CD8-positive, alpha-beta memory T cell (primary cell): ENCODE results near the gene DNAJC6. TPM values are rescaled to one million over a fixed set of nuclear protein-coding genes. Genes with fewer than 3 reads are reported as not detected.
"Not testable (repeated sequence)": the region's sequence is repeated elsewhere in the genome, so short reads cannot be mapped to it uniquely, and the experiment has no call there.

ENCODE experiments used
- CTCF ChIA-PET: fragments of 350-600 bp; sonication (Branson Sonifier 250); formaldehyde crosslinking; loops from one replicate; lab custom pipeline; 2021; ENCODE audit warnings: antibody characterized with exemption; lab: Charles Lee
- POLR2A ChIA-PET: fragments of 350-600 bp; sonication (Branson Sonifier 250); formaldehyde crosslinking; loops from one replicate; lab custom pipeline; 2021; ENCODE audit warnings: antibody characterized with exemption; lab: Charles Lee
- DNase-seq, 5 donors: peaks; one replicate each; pipeline versions ENCODE4 v3.0.0 to v3.0.0-alpha.2; 2020 to 2022; ENCODE audit warnings: mixed read lengths in 1 of 5
- H3K27ac ChIP-seq: one replicate; pipeline ENCODE4 v1.7.0; 2013; ENCODE audit warnings: low read depth, mild to moderate bottlenecking, low read length, moderate library complexity
- H3K27me3 ChIP-seq: 2 replicates; pipeline ENCODE4 v1.7.0; 2013; ENCODE audit warnings: low read length, mild to moderate bottlenecking; ENCODE audit not compliant: insufficient read depth, poor library complexity, severe bottlenecking
- H3K36me3 ChIP-seq: 2 replicates; pipeline ENCODE4 v1.7.0; 2013; ENCODE audit warnings: mild to moderate bottlenecking, low read length, moderate library complexity; ENCODE audit not compliant: insufficient read depth
- H3K4me1 ChIP-seq: 2 replicates; pipeline ENCODE4 v1.7.0; 2013; ENCODE audit warnings: mild to moderate bottlenecking, low read length, moderate library complexity; ENCODE audit not compliant: insufficient read depth
- H3K4me3 ChIP-seq: 2 replicates; pipeline ENCODE4 v1.7.0; 2013; ENCODE audit warnings: mild to moderate bottlenecking, low read length
- H3K9me3 ChIP-seq: 2 replicates; pipeline ENCODE4 v1.7.0; 2013; ENCODE audit warnings: mild to moderate bottlenecking, low read length
- H3K27ac Mint-ChIP-seq, 8 donors: one replicate each; pipeline ENCODE4 v1.8.0; 2020 to 2021; ENCODE audit warnings: mixed read lengths in 8 of 8, mild to moderate bottlenecking in 6 of 8, inconsistent platforms in 3 of 8, moderate library complexity in 3 of 8
- H3K27me3 Mint-ChIP-seq, 2 donors: one replicate each; pipeline ENCODE4 v1.8.0; 2020 to 2021; ENCODE audit warnings: mixed read lengths in 2 of 2, mild to moderate bottlenecking in 1 of 2, moderate library complexity in 1 of 2
- H3K36me3 Mint-ChIP-seq, 3 donors: one replicate each; pipeline ENCODE4 v1.8.0; 2020 to 2021; ENCODE audit warnings: mixed read lengths in 3 of 3, inconsistent platforms in 1 of 3, mild to moderate bottlenecking in 1 of 3
- H3K4me1 Mint-ChIP-seq, 3 donors: one replicate each; pipeline ENCODE4 v1.8.0; 2020 to 2021; ENCODE audit warnings: mixed read lengths in 3 of 3, inconsistent platforms in 1 of 3, mild to moderate bottlenecking in 1 of 3
- H3K4me3 Mint-ChIP-seq, 7 donors: one replicate each; pipeline ENCODE4 v1.8.0; 2020 to 2021; ENCODE audit warnings: mixed read lengths in 7 of 7, mild to moderate bottlenecking in 6 of 7, moderate library complexity in 4 of 7, inconsistent platforms in 2 of 7
- H3K9me3 Mint-ChIP-seq, 5 donors: one replicate each; pipeline ENCODE4 v1.8.0; 2020 to 2022; ENCODE audit warnings: mixed read lengths in 5 of 5, mild to moderate bottlenecking in 3 of 5, moderate library complexity in 2 of 5, inconsistent platforms in 1 of 5
- polyA plus RNA-seq: library from polyadenylated mRNA; unstranded; fragments of 300-500 nt; fragmentation: Illumina TruSeq; gene quantifications from one replicate; pipeline ENCODE4 v1.2.3, GENCODE V29; 2021
- total RNA-seq, 2 experiments: library from RNA; stranded (reverse); gene quantifications; one replicate each; pipeline ENCODE4 v1.2.3, GENCODE V29; 2021

The DNAJC6 gene
- total and polyA plus RNA-seq, 3 experiments from 2014 or later = 1.0 to 5.6 (median 5.1) TPM

GRCh38 chr1:65279070-65279779 lies 30.1 kb upstream of the DNAJC6 start:
- POLR2A ChIA-PET = no interaction called here
- DNase-seq = no peak
- no peak overlapping the region for H3K27ac ChIP-seq
- peaks cover 8% of the 10 kb centered on the region for H3K27me3 ChIP-seq
- CTCF ChIA-PET = no interaction called here
- no peaks in the 10 kb centered on the region for H3K9me3 Mint-ChIP-seq
- no peak overlapping the region for H3K27ac Mint-ChIP-seq
- no peak overlapping the region for H3K4me3 ChIP-seq
- no peaks in the 10 kb centered on the region for H3K4me1 Mint-ChIP-seq
- H3K36me3 ChIP-seq = no peaks in the 10 kb centered on the region
- peaks cover 11 to 23% of the 10 kb centered on the region in 2 donors for H3K27me3 Mint-ChIP-seq
- H3K4me3 Mint-ChIP-seq = no peak overlapping the region
- no peaks in the 10 kb centered on the region for H3K9me3 ChIP-seq
- no peaks in the 10 kb centered on the region for H3K36me3 Mint-ChIP-seq
- H3K4me1 ChIP-seq = no peaks in the 10 kb centered on the region

- Mint-ChIP-seq H3K4me1 (no peaks in the 10 kb centered on the region), H3K4me3 (no peak overlapping the region), H3K36me3 (no peaks in the 10 kb centered on the region), H3K27ac (no peak overlapping the region), H3K9me3 (no peaks in the 10 kb centered on the region), H3K27me3 (peaks cover 8 to 20% of the 10 kb centered on the region in 2 donors)
- peaks cover under 1% of the 10 kb centered on the region for H3K27me3 ChIP-seq
- DNase-seq = no peak
- no peak overlapping the region for H3K27ac ChIP-seq
- H3K36me3 ChIP-seq = no peaks in the 10 kb centered on the region
- ChIA-PET POLR2A (no interaction called here), CTCF (no interaction called here)
- H3K4me1 ChIP-seq = no peaks in the 10 kb centered on the region
- no peak overlapping the region for H3K4me3 ChIP-seq
- H3K9me3 ChIP-seq = no peaks in the 10 kb centered on the region
Measured at GRCh38 chr1:65281846-65282245, 27.5 kb upstream of the DNAJC6 start.

- Histone ChIP-seq H3K27me3 (no peaks in the 10 kb centered on the region), H3K9me3 (no peaks in the 10 kb centered on the region), H3K4me3 (no peak overlapping the region), H3K27ac (no peak overlapping the region), H3K4me1 (no peaks in the 10 kb centered on the region), H3K36me3 (no peaks in the 10 kb centered on the region)
- H3K9me3 Mint-ChIP-seq = no peaks in the 10 kb centered on the region
- H3K4me3 Mint-ChIP-seq = no peak overlapping the region
- CTCF ChIA-PET = no interaction called here
- no peak overlapping the region for H3K27ac Mint-ChIP-seq
- H3K4me1 Mint-ChIP-seq = no peaks in the 10 kb centered on the region
- DNase-seq = no peak
- POLR2A ChIA-PET = no interaction called here
- no peaks in the 10 kb centered on the region for H3K36me3 Mint-ChIP-seq
- peaks cover 2 to 14% of the 10 kb centered on the region in 2 donors for H3K27me3 Mint-ChIP-seq
Measured at GRCh38 chr1:65284229-65284628, 25.1 kb upstream of the DNAJC6 start.

- Mint-ChIP-seq H3K27me3 (peaks cover 2 to 7% of the 10 kb centered on the region in 2 donors), H3K4me1 (no peaks in the 10 kb centered on the region), H3K36me3 (no peaks in the 10 kb centered on the region), H3K9me3 (no peaks in the 10 kb centered on the region), H3K27ac (no peak overlapping the region), H3K4me3 (no peak overlapping the region)
- no peak overlapping the region for H3K27ac ChIP-seq
- no peaks in the 10 kb centered on the region for H3K9me3 ChIP-seq
- no peaks in the 10 kb centered on the region for H3K36me3 ChIP-seq
- no peaks in the 10 kb centered on the region for H3K27me3 ChIP-seq
- no peak overlapping the region for H3K4me3 ChIP-seq
- DNase-seq = no peak
- CTCF ChIA-PET = no interaction called here
- POLR2A ChIA-PET = no interaction called here
- H3K4me1 ChIP-seq = no peaks in the 10 kb centered on the region
Measured at GRCh38 chr1:65289449-65289848, 19.9 kb upstream of the DNAJC6 start.

GRCh38 chr1:65291818-65292217 lies 17.5 kb upstream of the DNAJC6 start:
- H3K9me3 Mint-ChIP-seq, H3K9me3 ChIP-seq, DNase-seq, H3K36me3 Mint-ChIP-seq, H3K27ac Mint-ChIP-seq, H3K27ac ChIP-seq, H3K36me3 ChIP-seq, H3K4me3 Mint-ChIP-seq, CTCF ChIA-PET, H3K4me1 Mint-ChIP-seq, H3K4me3 ChIP-seq, POLR2A ChIA-PET, H3K4me1 ChIP-seq, H3K27me3 Mint-ChIP-seq, H3K27me3 ChIP-seq: not testable (repeated sequence)

GRCh38 chr1:65292861-65293593 lies 16.3 kb upstream of the DNAJC6 start:
- no peak overlapping the region for H3K27ac Mint-ChIP-seq
- H3K27ac ChIP-seq = peak overlapping the region; percentile 51
- H3K4me1 ChIP-seq = no peaks in the 10 kb centered on the region
- H3K4me3 ChIP-seq = no peak overlapping the region
- POLR2A ChIA-PET = no interaction called here
- peaks cover 2 to 5% of the 10 kb centered on the region in 2 donors for H3K27me3 Mint-ChIP-seq
- no peaks in the 10 kb centered on the region for H3K9me3 Mint-ChIP-seq
- no peaks in the 10 kb centered on the region for H3K36me3 ChIP-seq
- CTCF ChIA-PET = no interaction called here
- DNase-seq = no peak
- no peaks in the 10 kb centered on the region for H3K27me3 ChIP-seq
- peaks cover 0 to 3% (median 0%) of the 10 kb centered on the region in 3 donors for H3K36me3 Mint-ChIP-seq
- H3K9me3 ChIP-seq = no peaks in the 10 kb centered on the region
- H3K4me3 Mint-ChIP-seq = no peak overlapping the region
- no peaks in the 10 kb centered on the region for H3K4me1 Mint-ChIP-seq

- CTCF ChIA-PET = no interaction called here
Measured at GRCh38 chr1:65297706-65298105, 11.6 kb upstream of the DNAJC6 start.

GRCh38 chr1:65299328-65299727 lies 10.0 kb upstream of the DNAJC6 start:
- Mint-ChIP-seq H3K4me3 (no peak overlapping the region), H3K9me3 (no peaks in the 10 kb centered on the region), H3K27ac (no peak overlapping the region), H3K27me3 (peaks cover 3 to 5% of the 10 kb centered on the region in 2 donors), H3K4me1 (no peaks in the 10 kb centered on the region), H3K36me3 (peaks cover 2 to 3% (median 2%) of the 10 kb centered on the region in 3 donors)
- POLR2A ChIA-PET = no interaction called here
- no peaks in the 10 kb centered on the region for H3K27me3 ChIP-seq
- H3K27ac ChIP-seq = no peak overlapping the region
- no peak for DNase-seq
- H3K4me3 ChIP-seq = no peak overlapping the region
- H3K9me3 ChIP-seq = no peaks in the 10 kb centered on the region
- H3K36me3 ChIP-seq = no peaks in the 10 kb centered on the region
- CTCF ChIA-PET = interaction anchor here (1.5 kb wide), 1 partner anchor 10 kb away, joined by 3 read pairs; the partner anchor contains the start of gene DNAJC6
- H3K4me1 ChIP-seq = no peaks in the 10 kb centered on the region

More at GRCh38 chr1:65297706-65298105, 11.6 kb upstream of the DNAJC6 start:
- no peaks in the 10 kb centered on the region for H3K4me1 Mint-ChIP-seq
- POLR2A ChIA-PET = no interaction called here
- H3K27ac Mint-ChIP-seq = no peak overlapping the region
- Histone ChIP-seq H3K4me3 (no peak overlapping the region), H3K9me3 (no peaks in the 10 kb centered on the region), H3K36me3 (no peaks in the 10 kb centered on the region), H3K27ac (no peak overlapping the region), H3K4me1 (no peaks in the 10 kb centered on the region), H3K27me3 (no peaks in the 10 kb centered on the region)
- H3K9me3 Mint-ChIP-seq = no peaks in the 10 kb centered on the region
- DNase-seq = no peak
- H3K4me3 Mint-ChIP-seq = no peak overlapping the region
- H3K27me3 Mint-ChIP-seq = peaks cover 3 to 6% of the 10 kb centered on the region in 2 donors
- peaks cover 2 to 3% (median 2%) of the 10 kb centered on the region in 3 donors for H3K36me3 Mint-ChIP-seq
